A673 (cell line): ENCODE measurements around the gene PIK3AP1. TPM values are rescaled to one million over a fixed set of nuclear protein-coding genes. Genes with fewer than 3 reads are reported as not detected.
"Not testable (repeated sequence)": the region's sequence is repeated elsewhere in the genome, so short reads cannot be mapped to it uniquely, and the experiment has no call there.

Source experiments
- BruUV-seq: library from RNA; stranded (reverse); fragments of 400-500 nt; replicated peaks from 2 replicates; lab custom pipeline; 2021; lab: Mats Ljungman, UMichigan
- CTCF ChIA-PET: fragments of 300-600 bp; sonication (Branson Sonifier 250); formaldehyde crosslinking; loops from one replicate; lab custom pipeline; 2022; ENCODE audit warnings: antibody characterized with exemption; lab: Charles Lee
- POLR2A ChIA-PET: fragments of 300-600 bp; sonication (Branson Sonifier 250); formaldehyde crosslinking; loops from one replicate; lab custom pipeline; 2022; ENCODE audit warnings: antibody characterized with exemption; ENCODE audit not compliant: low non-redundant PET; lab: Charles Lee
- DNase-seq: peaks from one replicate; pipeline ENCODE4 v3.0.0-alpha.2; 2015; ENCODE audit warnings: low spot score
- H3K27ac ChIP-seq: fragments of 200-600 bp; sonication (generic); 2 replicates; pipeline ENCODE4 v1.5.1; 2016; ENCODE audit warnings: mixed run types, low read depth, mild to moderate bottlenecking, mixed read lengths, antibody characterized with exemption, low read length; ENCODE audit not compliant: poor library complexity, severe bottlenecking
- H3K27me3 ChIP-seq: fragments of 200-600 bp; sonication (generic); replicated peaks from 2 replicates; pipeline ENCODE4 v1.6.1; 2017; ENCODE audit warnings: mixed run types, low read depth, mild to moderate bottlenecking, mixed read lengths, antibody characterized with exemption, low read length; ENCODE audit not compliant: insufficient read depth, poor library complexity
- H3K36me3 ChIP-seq: fragments of 200-600 bp; sonication (generic); 2 replicates; pipeline ENCODE4 v1.6.1; 2016; ENCODE audit warnings: mixed run types, mild to moderate bottlenecking, mixed read lengths, antibody characterized with exemption, low read length; ENCODE audit not compliant: insufficient read depth, poor library complexity, severe bottlenecking
- H3K4me1 ChIP-seq: fragments of 200-600 bp; sonication (generic); 2 replicates; pipeline ENCODE4 v1.6.1; 2017; ENCODE audit warnings: mixed run types, mild to moderate bottlenecking, mixed read lengths, antibody characterized with exemption, low read length; ENCODE audit not compliant: insufficient read depth, poor library complexity, severe bottlenecking
- H3K4me3 ChIP-seq: fragments of 200-600 bp; sonication (generic); 2 replicates; pipeline ENCODE4 v1.5.1; 2016; ENCODE audit warnings: low read depth, mixed run types, mild to moderate bottlenecking, mixed read lengths, low read length; ENCODE audit not compliant: poor library complexity, severe bottlenecking
- H3K9me3 ChIP-seq: fragments of 200-600 bp; sonication (generic); 2 replicates; pipeline ENCODE4 v1.6.1; 2016; ENCODE audit warnings: mixed run types, low read depth, mild to moderate bottlenecking, mixed read lengths, antibody characterized with exemption, low read length; ENCODE audit not compliant: poor library complexity, severe bottlenecking
- EZH2 ChIP-seq: fragments of 200-600 bp; sonication (generic); IDR thresholded peaks from 2 replicates; pipeline ENCODE4 v1.6.1; 2017; ENCODE audit warnings: borderline replicate concordance, low read depth, mild to moderate bottlenecking, mixed read lengths, antibody characterized with exemption, low read length; ENCODE audit not compliant: poor library complexity, severe bottlenecking
- intact Hi-C: fragments of 100-400 bp; cut with micrococcal nuclease; formaldehyde crosslinking; loops from one replicate; pipeline ENCODE4 v1.10.0; 2022; ENCODE audit not compliant: unreplicated experiment
- total RNA-seq: library from RNA; stranded (reverse); gene quantifications from 2 replicates; pipeline ENCODE4 v1.2.3, GENCODE V29; 2021
- TF ChIP-seq, protein P1 (sequence below): fragments of 300-800, 200-600 bp; sonication (generic); conservative IDR thresholded peaks from 2 replicates; pipeline ENCODE4 v1.5.1; 2017; ENCODE audit warnings: low read depth, mild to moderate bottlenecking, antibody characterized with exemption, low read length, moderate library complexity, mixed read lengths

PIK3AP1 gene
- total RNA-seq, 1 experiment from 2014 or later, result 0.24 TPM

DNA sequence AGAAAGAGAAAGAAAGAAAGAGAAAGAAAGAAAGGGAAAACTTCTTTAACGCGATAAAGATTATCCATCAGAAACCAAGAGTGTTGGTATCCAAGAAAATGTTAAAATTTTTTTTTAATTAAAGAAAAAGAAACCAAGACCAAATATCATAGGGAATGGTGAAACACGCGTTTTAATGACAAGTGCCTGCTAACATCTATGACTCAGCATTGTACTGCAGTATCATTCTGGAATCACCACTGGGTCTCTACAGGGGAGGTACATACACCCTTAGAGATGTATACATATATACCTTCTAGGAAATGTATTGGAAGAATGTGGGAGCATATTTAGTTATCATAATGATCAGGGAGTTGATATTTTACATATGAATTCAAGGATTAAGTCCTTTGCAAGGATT is 32.1 kb upstream of the PIK3AP1 start:
- Histone ChIP-seq H3K27ac (no peak overlapping the region), H3K4me3 (no peak overlapping the region), H3K27me3 (no peaks in the 10 kb centered on the region), H3K4me1 (no peaks in the 10 kb centered on the region), H3K9me3 (no peaks in the 10 kb centered on the region), H3K36me3 (no peaks in the 10 kb centered on the region)
- ChIA-PET CTCF (no interaction called here), POLR2A (no interaction called here)
- DNase-seq, result no peak
- intact Hi-C loops, result no loop called here
- TF ChIP-seq, protein P1, sequence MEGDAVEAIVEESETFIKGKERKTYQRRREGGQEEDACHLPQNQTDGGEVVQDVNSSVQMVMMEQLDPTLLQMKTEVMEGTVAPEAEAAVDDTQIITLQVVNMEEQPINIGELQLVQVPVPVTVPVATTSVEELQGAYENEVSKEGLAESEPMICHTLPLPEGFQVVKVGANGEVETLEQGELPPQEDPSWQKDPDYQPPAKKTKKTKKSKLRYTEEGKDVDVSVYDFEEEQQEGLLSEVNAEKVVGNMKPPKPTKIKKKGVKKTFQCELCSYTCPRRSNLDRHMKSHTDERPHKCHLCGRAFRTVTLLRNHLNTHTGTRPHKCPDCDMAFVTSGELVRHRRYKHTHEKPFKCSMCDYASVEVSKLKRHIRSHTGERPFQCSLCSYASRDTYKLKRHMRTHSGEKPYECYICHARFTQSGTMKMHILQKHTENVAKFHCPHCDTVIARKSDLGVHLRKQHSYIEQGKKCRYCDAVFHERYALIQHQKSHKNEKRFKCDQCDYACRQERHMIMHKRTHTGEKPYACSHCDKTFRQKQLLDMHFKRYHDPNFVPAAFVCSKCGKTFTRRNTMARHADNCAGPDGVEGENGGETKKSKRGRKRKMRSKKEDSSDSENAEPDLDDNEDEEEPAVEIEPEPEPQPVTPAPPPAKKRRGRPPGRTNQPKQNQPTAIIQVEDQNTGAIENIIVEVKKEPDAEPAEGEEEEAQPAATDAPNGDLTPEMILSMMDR, result no peak
- TF ChIP-seq EZH2, result no peak
- no TSS peak for BruUV-seq

DNA sequence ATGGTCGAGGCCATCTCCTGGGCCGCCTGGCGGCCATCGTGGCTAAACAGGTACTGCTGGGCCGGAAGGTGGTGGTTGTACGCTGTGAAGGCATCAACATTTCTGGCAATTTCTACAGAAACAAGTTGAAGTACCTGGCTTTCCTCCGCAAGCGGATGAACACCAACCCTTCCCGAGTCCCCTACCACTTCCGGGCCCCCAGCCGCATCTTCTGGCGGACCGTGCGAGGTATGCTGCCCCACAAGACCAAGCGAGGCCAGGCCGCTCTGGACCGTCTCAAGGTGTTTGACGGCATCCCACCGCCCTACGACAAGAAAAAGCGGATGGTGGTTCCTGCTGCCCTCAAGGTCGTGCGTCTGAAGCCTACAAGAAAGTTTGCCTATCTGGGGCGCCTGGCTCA is 30.0 kb upstream of the PIK3AP1 start:
- H3K4me1 ChIP-seq, DNase-seq, H3K27me3 ChIP-seq, H3K27ac ChIP-seq, CTCF ChIA-PET, H3K9me3 ChIP-seq, H3K36me3 ChIP-seq, H3K4me3 ChIP-seq, intact Hi-C loops: not testable (repeated sequence)
- BruUV-seq, result TSS peak; percentile 98
- POLR2A ChIA-PET, result interaction anchor here (0.6 kb wide), 1 partner anchor 13 kb away, joined by 3 read pairs; no protein-coding TSS in a partner anchor

DNA sequence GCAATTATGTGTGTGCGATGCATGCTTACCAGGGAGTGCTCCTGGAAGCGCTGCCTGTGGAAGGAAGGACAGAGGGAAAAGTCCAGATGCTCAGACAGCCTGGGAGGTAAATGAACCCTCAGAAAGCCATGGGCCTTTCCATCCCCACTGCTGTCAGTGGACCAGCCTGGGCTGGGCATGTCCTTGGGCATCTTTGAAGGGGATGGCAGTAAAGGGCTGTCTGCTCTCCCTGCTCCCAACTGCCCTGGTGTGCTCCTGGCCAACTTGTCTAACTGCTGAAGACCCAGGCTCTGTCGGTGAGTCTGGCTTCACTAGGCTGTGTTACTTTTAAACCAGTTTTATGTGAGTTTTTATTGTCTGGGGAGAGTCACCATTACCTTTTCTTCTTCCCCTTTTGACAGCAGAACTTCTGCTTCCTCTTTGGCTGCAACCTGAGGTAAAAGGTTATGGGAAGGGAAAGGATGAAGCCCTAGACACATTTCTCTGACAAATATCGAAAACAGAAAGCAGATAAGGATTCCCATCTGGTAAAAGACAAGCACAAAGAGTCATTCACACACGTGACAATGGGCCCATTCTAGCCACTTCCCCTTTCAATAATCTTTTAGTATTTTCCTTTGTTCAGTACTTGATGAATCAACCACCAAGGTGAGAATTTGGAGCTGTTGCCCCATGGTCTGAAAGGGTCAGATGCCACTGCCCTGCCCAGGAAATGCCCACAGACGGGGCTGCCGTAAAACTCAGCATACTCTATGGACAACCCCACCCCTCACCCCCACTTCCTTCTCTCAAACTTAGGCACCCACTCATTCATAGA is 27.6 kb upstream of the PIK3AP1 start:
- no peaks in the 10 kb centered on the region for H3K9me3 ChIP-seq
- TF ChIP-seq EZH2, result no peak
- TF ChIP-seq, protein P1, result no peak
- H3K27me3 ChIP-seq, result no peaks in the 10 kb centered on the region
- no peak overlapping the region for H3K4me3 ChIP-seq
- BruUV-seq, result no TSS peak
- DNase-seq, result no peak
- no peaks in the 10 kb centered on the region for H3K36me3 ChIP-seq
- H3K4me1 ChIP-seq, result no peaks in the 10 kb centered on the region
- POLR2A ChIA-PET, result interaction anchor here (0.7 kb wide), 1 partner anchor 300 kb away, joined by 3 read pairs; no protein-coding TSS in a partner anchor
- CTCF ChIA-PET, result no interaction called here
- intact Hi-C loops, result no loop called here
- no peak overlapping the region for H3K27ac ChIP-seq

DNA sequence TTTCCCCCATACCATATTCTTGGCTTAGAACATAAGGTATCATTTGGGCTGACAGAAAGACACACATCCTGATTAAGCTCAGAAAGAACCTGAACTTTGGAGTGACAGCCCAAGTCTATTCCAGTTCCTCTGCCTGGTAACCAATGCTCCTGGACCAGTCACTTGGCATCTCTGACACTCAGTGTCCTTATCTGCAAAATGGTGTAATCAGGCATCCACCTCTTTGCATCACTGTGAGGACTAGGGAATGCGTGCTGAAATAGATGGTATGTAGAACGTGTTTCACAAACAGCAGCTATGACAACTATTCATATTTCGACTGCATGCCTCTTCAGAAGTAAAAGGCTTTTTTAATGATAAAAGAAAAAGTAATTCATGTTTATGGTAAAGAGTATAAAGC is 26.2 kb upstream of the PIK3AP1 start:
- ChIA-PET POLR2A (no interaction called here), CTCF (no interaction called here)
- Histone ChIP-seq H3K27me3 (no peaks in the 10 kb centered on the region), H3K4me1 (no peaks in the 10 kb centered on the region), H3K36me3 (no peaks in the 10 kb centered on the region), H3K4me3 (no peak overlapping the region), H3K27ac (no peak overlapping the region), H3K9me3 (no peaks in the 10 kb centered on the region)
- intact Hi-C loops, result no loop called here
- no peak for DNase-seq
- no TSS peak for BruUV-seq
- no peak for TF ChIP-seq EZH2
- TF ChIP-seq, protein P1, result no peak
